GM18502 (cell line): ENCODE data around the gene HAUS8.

Experiments used
- ATAC-seq: cut with Tn5 transposase; IDR thresholded peaks from one replicate; pipeline ENCODE4 v1.9.1; 2021; ENCODE audit warnings: mild to moderate bottlenecking; ENCODE audit not compliant: unreplicated experiment, poor library complexity

The HAUS8 gene

DNA sequence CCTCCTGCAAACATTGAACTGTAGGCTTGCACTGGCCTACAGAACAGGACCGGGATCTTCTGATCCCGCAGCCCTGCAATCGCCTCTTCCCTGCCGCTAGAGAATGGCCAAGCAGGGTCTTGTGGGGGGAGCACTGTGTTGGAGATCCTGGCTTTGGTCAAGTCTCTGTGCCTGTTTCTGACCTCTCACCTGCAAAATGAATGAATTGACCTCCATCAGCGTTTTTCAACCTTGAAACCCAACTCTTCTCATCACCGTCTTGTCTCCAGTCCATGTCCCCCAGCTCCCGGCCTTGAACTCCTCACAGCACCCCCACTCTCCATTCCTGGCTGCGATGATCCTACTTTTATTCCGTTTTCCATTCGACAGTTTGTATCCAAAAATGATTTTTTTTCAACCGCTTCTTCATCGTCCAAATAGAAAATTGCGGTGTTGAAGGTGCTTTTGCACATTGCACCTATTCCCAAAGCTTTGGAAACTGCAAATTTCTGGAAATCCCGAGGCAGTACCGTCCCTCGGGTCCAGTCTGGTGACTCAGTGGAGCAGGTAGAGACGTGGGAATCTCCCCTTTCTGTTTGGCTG lies 2.3 kb upstream of the HAUS8 start:
- no peak for ATAC-seq

DNA sequence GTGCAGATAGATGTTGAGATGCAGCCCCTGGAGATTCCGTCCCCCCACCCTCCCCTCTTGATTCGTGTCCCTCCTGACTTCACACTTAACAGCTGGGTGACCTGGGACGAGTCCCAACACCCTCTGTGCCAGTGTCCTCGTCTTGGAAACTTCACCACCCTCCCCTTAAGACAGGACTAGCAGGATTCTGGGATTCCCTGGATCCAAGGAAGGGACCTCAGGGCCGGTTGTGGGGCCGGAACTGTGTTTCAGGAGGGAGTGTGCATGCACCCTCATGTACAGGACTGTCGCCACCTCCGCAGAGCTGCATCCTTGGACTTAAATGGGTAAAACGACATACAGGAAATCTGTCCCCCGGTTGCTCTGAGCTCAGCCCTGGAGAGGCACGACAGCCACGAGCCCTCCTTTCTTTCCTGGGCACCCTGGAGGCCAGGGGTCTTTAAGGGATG lies 1.3 kb upstream of the HAUS8 start:
- ATAC-seq = no peak

DNA sequence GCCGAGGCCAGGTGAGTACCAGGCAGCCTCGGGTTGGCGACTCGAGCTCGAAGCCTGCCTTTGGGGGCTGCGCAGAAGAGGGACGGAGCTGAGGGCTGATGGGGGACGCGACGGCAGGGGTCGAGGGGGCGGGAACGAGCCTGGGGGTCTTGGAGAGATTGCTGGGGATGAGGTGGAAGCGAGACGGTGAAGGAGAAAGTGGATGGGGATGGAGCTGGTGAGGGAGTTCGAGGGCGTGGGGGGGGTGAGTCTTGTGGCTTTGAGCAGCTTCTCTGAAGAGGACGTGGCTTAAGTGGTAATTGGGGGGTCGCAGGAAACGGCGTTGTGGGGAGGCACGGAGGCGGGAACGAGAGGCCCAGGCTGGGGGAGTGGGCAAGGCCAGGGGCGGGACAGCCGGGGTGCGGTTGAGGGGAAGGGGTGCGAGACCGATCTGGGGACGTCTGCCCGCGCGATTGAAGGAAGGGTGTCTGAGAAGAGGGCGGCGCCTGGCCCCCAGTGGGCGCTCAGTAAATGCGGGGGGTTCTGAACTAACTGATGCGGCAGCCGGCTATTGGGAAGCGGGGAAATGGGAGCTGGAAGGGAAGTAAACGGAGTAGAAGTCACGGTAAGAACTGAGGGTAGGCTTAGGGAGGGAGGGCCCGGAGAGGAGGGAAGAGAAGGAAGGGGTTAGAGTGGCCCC lies 751 bp upstream of the HAUS8 start:
- ATAC-seq = no peak

DNA sequence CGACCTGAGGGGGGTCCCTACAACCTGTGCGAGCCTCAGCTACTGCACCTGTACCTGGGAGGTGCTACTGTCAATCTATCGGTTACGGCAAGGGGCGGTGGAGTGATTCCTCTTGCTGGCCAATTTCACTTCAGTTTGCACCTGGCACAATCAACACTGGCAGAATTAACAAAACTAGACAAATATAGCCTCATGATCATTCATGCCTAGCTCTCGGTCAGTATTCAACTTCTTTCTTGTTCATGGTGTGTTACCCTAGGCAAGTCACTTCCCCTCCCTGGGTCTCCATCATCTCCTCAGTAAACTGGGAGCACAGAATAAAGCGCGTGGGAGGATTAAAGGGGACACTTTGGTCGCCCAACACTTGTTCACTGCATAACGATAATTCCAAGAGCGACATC lies 618 bp downstream of the HAUS8 start:
- ATAC-seq = no peak

DNA sequence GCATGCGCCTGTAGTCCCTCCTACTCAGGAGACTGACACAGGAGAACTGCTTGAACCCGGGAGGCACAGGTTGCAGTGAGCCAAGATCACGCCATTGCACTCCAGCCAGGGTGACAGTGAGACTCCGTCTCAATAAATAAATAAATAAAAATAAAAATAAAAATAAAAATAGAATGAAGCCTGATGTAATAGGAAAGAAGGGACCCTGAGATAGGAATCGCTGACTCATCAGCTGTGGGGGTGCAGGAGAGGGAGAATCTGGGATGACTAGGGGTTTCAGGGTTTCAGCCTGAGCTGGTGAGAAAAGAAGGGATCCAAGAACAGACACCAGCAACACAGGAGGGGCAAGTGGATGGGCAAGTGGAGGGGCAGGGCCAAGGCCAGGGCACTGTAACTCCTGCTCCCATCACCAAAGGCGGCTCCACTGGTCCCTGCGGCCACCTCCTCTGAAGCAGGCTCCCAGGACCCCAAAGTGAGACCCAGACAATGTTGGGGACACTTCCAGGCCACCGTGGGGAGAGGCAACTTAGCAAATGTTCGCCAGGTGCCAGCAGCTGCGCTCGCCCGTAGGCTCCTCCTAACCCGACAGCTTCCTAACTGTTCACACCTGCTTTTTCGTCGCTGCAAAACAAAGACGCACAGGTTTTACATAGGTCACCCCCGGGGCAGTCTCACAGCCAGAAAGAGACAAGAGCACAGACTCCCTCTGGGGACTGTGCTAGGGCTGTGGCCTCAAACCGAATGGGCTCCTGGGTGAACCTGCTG lies 1.2 kb downstream of the HAUS8 start:
- no peak for ATAC-seq

DNA sequence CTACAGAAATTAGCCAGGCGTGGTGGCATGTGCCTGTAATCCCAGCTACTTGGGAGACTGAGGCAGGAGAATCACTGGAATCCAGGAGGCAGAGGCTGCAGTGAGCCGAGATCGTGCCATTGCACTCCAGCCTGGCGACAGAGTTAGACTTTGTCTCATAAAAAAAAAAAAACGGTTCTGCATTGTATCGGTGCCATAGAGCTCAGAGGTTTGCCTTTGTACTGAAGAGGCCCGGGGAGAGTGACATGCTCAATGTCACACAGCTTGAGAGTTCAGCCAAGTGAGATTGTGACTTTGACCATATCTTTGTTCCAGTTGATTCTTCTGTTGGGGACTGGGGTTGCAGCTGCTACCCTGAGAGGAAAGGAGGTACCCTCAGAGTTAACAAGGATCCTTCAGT lies 4.3 kb downstream of the HAUS8 start:
- no peak for ATAC-seq

DNA sequence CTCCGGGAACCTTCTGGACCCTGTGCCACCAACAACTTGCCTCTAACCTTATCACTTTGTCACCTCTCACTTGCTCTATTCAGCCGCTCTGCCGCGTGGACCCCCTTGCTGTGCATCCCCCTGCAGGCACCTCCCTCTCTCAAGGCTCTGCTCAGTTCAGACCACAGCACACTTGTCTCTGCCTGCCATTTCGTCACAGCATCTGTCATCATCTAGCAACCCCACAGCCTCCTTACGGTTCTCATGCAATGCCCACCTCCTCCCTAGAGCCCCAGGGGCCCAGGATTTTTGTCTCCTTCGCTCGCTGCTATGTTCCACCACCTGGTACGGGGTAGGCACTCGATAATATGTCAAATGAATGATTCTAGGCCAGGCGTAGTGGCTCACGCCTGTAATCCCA lies 4.8 kb downstream of the HAUS8 start:
- no peak for ATAC-seq

DNA sequence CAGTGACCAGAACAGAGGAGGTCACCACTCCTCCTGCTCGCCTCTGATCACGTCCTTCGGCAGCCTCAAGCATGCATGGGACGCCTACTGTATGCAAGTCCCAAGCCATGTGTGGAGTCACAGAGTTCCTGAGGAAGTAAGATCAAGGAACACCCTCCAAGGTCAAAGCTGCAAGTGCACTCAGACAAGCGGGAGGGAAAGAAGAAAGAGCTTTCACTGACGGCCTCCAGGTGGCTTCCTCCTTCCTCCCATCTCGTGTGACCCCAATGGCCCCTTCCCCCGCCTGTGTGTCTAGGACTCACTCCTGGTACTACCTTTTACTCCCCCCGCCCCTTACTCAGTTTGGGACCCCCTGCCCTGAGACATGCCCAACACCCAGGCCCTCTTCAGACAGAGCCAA lies 6.1 kb downstream of the HAUS8 start:
- no peak for ATAC-seq

DNA sequence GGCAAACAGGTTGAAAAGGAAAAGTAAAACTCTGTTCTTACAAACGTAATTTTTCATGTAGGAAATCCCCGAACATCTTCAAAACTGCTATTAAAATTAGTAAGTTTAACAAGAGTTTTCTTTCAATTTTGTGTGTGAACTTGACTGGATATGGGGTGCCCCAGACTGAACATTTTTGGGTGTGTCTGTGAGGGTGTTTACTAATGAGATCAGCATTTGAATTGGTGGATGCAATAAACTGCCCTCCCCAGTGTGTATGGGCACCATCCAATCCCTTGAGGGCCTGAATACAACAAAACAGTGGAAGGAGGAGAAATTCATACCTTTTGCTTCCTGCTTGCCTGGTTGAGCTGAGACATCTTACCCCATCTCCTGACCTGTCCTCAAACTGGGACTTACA lies 11.8 kb downstream of the HAUS8 start:
- no peak for ATAC-seq

DNA sequence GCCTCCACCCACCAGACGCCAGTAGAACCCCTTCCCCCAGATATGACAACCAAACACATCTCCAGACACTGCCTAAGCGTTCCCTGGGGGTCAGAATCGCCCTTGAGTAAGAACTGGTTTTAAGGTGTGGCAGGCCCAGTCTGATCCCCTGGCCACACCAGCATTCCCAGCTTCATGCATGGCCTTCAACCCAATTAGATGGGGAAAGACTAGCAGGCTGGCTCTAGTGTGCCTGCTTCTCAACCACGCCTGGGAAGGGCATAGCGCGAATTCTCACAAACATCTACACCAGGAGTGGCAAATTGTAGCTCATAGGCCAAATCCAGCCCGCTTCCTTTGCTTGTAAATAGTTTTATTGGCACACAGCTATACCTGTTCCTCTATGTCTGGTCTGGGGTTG lies 13.6 kb downstream of the HAUS8 start:
- ATAC-seq = no peak

DNA sequence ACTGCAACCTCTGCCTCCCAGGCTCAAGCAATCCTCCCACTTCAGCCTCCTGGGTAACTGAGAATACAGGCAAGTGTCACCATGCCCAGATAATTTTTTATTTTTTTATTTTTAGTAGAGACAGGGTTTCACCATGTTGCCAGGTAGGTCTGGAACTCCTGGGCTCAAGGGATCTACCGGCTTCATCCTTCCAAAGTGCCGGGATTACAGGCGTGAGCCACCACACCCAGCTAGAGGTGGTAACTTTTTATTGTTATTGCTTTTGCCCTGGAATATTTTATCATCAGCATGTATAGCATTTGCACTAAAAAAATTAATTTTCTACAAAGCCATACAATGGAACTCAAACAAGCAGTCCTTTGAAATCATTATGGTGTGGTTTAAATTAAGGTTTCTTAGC lies 14.0 kb downstream of the HAUS8 start:
- no peak for ATAC-seq

DNA sequence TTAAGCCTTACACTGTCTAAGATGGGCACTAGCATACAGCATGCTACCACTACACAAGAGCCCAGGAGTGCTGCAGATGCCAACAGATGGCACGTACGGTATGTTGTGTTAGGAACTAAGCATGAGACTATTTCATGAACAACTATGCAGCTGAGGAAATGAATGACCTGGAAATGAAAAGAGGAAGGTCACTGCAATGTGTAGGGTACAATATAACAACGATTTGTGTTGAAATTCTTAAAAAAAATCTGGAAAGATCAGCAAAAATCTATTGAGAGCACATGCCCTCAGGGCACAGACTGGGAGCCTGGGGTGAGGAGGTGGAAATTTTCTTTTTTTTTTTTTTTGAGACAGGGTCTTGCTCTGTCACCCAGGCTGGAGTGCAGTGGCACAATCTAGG lies 14.4 kb downstream of the HAUS8 start:
- ATAC-seq = no peak

DNA sequence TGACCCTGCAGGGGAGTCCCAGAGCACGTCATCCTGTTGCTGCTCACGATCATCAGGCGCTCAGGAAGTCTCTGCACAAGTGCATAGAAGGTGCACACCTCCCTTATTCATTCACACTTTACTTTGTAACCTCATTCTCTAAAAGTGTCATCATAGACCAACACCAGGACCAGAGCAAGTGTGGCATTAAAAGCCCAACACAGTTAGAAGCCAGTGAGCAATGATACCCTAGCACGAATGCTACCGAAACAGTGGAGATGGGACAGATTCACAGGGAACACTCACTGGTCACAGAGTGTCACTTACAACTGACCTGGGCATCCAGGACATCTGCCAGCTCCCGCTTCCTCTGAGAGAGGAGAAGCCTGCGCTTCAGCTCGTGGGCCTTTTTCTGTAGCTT lies 17.0 kb downstream of the HAUS8 start:
- ATAC-seq = no peak

DNA sequence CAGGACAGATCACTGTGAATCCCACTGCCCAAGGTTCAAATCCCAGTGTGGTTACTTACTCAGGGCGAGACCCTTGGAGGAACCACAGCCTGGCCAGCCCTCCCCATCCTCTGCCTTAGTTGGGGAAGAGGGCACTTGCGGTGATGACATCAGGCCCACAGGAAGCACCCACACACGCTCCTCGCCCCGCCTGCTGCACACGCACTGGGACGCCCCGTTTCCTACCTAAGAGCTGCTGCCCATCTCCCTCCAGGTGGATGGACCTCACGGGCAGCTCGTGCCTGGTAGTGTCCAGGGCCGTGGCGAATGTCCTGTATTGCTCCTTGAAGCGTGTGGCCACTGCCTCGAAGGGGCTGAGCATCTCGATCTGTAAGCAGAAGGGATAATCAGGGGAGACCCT lies 19.6 kb downstream of the HAUS8 start:
- no peak for ATAC-seq

DNA sequence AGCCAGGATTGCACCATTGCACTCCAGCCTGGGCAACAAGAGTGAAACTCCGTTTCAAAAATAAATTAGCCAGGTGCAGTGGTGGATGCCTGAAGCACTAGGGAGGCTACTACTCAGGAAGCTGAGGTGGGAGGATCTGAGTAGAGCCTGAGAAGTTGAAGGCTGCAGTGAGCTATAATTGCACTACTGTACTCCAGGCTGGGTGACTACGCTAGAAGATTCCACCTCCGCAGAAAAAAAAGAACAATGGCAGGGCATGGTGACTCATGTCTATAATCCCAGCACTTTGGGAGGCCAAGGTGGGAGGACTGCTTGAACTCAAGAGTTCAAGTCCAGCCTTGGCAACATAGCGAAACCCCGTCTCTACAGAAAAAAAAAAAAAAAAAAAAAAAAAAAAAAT lies 20.5 kb downstream of the HAUS8 start:
- ATAC-seq = no peak

DNA sequence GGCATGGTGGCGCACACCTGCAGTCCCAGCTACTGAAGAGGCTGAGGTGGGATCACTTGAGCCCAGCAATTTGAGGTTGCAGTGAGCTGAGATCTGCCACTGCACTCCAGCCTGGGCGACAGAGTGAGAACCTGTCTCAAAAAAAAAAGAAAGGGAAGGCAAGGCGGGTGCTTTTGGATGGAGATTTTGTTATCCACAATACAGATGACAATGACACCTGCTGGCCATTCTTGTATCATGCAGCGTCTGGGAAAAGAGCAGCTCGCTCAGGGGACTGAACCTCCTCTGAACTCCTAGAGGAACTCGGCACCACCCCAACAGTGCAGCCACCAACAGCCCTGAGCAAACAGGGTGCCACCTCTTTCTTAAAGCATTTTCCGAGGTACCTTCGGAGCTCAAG lies 22.8 kb downstream of the HAUS8 start:
- no peak for ATAC-seq

DNA sequence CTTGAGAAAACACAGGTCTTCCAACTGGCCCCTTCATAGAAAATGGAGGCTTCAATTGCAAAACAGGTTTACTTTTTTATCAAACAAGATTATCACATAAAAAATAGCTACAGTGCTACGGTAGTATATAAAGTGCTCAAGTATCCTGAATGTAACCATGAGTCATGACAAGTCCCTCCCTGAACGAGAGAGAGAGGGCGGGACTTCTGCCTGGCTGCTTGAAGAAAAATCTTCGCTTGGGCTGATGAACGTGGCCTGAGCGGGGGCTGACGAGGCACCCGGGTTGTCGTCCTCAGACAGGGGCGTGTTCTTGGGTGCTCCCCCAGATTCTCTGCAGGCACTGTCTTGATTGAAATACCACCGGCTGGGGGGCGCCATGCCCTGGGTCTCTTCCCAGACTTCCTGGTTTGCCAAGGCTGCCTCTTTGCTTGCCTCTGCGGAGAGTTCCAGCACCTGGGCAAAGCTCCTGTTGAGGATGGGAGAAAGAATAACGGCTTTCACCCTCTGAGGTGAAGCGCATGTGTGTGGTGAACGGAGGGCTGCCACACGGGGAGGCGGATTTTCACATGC lies 25.5 kb downstream of the HAUS8 start:
- ATAC-seq = no peak

DNA sequence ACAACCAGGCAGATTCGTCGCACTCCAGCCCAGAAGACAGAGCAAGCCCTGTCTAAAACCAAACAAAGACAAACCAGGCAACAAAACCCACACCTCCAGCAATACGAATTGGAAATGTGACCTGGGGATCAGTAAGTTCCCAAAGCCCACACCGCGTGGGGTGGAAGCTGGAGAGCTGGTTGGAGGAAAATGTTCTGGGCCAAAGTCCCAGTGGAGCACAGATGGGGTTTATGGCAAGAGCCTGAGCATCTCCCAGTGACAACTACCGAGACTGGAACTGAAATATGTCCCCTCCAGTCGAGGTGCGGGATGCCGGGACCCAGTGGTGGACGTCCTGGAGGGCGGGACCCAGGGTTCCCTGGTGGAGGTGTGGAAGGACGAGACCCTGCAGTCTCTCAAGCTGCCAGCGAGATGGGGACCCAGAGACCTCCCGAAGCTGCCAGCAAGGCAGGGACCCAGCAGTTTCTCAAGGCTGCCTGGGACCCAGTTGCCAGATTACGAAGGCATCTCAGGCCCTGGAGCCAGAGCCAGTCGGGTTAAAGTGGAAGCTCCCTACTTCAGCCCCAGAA lies 26.3 kb downstream of the HAUS8 start:
- ATAC-seq = no peak

DNA sequence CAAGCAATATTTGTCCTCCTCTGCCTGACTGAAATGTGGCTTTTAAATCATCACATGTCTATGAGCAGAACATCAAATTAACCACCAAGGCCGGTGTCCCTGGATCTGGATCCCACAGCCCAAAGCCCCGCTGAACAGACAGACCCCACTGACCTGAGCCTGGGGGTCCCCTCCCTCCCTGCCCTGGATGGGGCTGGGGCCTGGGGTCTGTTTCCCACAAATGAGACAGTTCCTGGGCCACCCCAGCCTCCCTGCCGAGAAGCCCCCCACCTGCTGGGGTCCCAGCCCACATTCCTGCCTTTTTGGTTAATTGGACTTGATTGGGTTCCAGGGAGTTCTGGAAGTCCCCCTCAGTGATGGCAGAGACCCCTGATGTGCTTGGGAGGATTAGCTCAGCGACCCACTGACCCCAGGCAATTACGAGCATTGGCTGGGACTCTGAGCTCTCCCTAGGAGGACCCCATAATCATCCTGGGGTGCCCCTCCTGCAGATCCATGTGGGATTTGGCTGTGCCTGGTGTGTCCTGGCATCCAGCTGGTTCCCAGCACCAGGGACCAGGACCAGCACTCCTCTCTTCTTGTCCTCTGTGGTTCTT lies 29.2 kb downstream of the HAUS8 start:
- ATAC-seq = no peak

DNA sequence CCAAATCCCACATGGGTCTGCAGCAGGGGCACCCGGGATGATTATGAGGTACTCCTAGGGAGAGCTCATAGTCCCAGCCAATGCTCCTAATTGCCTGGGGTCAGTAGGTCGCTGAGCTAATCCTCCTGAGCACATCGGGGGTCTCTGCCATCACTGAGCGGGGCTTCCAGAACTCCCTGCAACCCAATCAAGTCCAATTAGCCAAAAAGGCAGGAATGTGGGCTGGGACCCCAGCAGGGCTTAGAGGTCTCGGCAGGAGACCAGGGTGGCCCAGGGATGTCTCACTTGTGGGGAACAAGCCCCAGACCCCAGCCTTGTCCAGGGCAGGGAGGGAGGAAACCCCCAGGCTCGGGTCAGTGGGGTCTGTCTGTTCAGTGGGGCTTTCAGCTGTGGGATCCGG lies 31.5 kb downstream of the HAUS8 start:
- ATAC-seq = no peak

DNA sequence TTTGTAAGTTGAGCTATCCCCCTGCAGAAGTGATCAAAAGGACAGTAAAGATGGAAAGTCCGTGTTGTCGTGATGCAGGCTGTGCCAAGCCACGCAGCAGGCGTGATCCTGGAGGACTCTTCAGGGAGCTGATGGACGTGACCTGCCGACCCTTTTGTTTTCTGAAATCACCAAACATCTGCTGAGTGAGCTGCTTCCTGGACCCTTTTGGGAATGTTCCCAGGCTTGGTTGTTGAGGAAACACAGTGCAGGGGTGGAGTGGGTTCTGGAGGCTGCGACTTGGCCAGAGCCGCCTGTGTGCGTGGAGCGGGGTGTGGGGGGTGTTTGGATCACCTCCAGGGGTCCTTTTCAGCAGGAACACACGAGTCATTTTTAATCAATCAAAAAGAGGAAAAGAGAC lies 33.3 kb downstream of the HAUS8 start:
- ATAC-seq = no peak
